NCI-H2029 (cell line): Measurements from ENCODE around the gene C4orf17.
"Not testable (repeated sequence)": the region's sequence is repeated elsewhere in the genome, so short reads cannot be mapped to it uniquely, and the experiment has no call there.

Experiments
- DNase-seq: peaks from one replicate; lab custom pipeline; 2025; lab: John Stamatoyannopoulos, UW

The C4orf17 gene

DNA sequence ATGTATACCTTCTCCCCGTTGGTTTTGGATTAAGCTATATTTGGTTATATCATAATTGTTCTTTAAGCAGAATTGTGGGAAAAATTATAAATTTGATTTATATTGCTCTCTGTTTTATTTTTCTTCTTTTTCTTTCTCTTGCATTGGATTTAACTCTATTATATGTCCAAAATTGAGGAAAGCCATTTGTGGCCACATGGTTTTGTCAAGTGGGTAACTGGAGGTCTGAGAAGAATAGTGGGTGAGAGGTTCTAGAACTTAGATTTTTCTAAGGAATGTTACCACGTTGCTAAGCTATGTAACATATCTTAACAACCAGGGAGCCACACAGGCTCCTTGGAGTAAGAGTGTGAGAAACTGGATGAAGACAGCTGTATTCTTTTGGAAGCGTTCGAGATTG is at the start of gene C4orf17:
Gene C4orf17, plus strand, starts transcription at position 301 of the 400 bp plus-strand sequence. CDS start 2,061 bp downstream, outside the sequence.
- DNase-seq: no peak

GRCh38 chr4:99461623-99462401 is 49.0 kb upstream of the C4orf17 start:
- no peak for DNase-seq

- DNase-seq: no peak
Observed at GRCh38 chr4:99462875-99463464, 47.9 kb upstream of the C4orf17 start.

DNA sequence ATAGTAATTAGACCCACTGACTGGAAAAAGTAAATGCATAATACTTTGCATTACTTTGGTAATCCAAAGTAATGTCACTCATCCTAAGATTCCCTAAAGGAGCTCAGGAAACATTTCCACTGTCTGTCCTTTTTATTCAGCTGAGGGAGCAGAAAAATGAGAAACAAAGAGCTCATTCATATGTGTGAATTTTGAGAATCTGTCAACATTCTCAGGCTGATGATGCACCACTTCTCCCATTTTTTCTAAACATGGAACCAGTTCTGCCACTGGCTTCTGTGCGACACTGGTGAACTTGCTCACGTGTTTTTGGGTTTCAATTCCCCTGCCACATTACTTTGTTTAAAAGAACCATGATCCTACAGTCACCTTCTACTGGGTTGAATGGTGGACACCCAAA is 47.3 kb upstream of the C4orf17 start:
- DNase-seq: no peak

GRCh38 chr4:99467887-99468286 is 42.9 kb upstream of the C4orf17 start:
- DNase-seq: no peak

- DNase-seq: no peak
Observed at GRCh38 chr4:99468889-99469288, 41.9 kb upstream of the C4orf17 start.

DNA sequence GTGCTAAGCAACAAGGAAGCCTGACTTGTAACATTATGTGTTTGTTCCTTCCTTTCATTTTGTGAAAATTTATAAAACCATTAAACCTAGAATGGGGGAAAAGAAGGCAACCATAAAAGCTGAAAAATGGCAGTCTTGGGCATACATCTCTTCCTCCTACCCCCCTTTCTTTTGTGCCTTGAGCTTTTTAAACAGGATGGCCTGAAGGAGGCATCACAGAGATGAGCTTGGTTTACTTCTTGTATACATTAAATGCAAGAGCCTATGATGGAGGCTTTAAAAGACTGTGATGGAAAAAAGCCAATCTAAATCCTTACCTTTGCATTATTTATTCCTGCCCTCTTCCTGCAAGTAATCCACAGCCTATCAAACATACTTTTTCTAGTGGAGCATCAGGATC is 39.5 kb upstream of the C4orf17 start:
- no peak for DNase-seq

DNA sequence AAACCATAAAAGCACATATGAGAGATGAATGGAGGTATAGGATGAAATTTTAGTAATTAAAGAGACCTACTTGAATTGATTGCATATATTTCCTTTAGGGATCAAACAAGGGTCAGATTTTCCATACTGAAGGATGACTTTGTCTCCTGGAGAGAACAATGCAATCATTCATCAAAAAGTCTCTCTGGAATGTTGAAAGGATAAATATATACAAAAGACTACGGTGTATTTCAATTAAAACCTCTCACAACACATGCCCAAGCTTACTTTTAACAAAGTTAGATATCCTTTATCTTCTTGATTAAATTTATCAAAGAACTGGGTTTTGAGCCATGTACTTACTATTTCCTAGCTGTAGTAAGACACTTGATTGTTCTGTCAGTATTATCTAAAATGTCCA is 38.9 kb upstream of the C4orf17 start:
- DNase-seq: no peak

DNA sequence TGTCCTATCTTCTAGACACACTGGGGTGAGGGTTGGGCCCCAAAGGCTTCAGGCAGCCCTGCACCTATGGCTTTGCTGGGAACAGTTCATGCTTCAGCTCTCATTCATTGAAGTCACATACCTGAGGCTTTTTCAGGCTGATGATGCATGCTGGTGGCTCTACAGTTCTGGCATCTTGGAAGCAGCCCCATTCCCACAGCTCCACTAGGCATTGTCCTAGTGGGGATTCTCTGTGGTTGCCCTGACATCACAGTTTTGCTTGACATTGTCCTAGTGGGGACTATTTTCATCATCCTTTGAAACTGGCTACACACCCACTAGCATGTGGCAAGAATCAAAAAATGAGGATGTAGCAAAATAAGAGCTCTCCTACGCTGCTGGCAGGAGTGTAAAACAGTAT is 37.7 kb upstream of the C4orf17 start:
- no peak for DNase-seq

- no peak for DNase-seq
Observed at GRCh38 chr4:99483636-99484035, 27.2 kb upstream of the C4orf17 start.

DNA sequence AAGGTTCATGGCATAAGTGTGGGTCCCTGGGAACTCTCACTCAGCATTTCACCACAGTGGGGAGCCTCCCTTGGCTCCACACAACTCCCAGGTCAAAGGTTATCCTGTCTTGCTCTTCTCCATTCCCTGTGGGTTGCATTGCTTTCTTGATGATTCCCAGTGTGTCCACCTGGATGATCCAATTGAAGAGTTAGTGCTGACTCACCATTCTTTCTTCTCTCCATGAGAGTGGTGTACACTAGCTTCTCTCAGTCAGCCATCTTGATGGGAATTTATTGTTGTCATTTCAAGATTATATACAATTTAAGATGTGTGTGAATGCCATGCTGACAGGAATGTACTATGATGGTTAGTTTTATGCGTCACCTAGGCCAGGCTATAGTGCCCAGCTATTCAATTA is 25.6 kb upstream of the C4orf17 start:
- no peak for DNase-seq

DNA sequence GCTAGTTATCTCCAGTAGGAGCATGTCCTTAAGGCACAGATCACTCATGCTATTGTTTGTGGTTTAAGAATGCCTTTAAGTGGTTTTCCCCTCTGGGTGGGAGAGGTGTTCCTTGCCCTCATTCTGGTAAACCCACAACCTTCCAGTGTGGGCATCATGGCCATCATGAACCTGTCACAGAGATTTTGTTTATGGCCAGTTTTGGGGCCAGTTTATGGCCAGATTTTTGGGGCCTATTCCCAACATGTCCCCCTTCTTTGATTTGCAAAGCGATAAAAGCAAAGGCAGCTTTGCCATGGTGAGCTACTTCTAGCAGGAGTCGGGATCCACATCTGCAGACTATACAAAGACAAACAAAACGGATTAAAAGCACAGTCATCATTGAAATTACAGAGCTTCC is 24.2 kb upstream of the C4orf17 start:
- not testable (repeated sequence) for DNase-seq

DNA sequence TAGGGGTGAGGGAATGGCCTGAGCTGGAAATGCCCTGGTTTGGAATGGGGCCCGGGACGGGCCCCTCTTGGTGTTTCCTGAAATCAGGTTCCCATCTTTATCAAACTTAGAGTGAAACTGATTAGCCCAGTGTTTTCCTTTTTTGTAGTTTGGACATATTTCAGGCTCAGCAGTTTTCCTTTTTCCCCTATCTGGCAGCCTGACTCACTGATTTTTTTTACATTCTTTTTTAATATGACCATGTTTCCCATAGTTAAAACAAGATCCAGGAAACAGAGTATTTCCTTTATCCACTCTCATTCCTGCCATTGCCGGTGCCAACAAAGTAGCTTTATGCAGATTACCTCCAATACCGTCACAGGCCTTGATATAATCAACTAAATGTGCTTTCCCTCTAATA is 20.5 kb upstream of the C4orf17 start:
- DNase-seq: no peak

GRCh38 chr4:99504804-99505502 is 5.9 kb upstream of the C4orf17 start:
- DNase-seq: no peak

GRCh38 chr4:99506781-99507180 is 4.0 kb upstream of the C4orf17 start:
- no peak for DNase-seq

- DNase-seq: no peak
Observed at GRCh38 chr4:99507349-99507748, 3.5 kb upstream of the C4orf17 start.

- DNase-seq: no peak
Observed at GRCh38 chr4:99507762-99508161, 3.1 kb upstream of the C4orf17 start.

DNA sequence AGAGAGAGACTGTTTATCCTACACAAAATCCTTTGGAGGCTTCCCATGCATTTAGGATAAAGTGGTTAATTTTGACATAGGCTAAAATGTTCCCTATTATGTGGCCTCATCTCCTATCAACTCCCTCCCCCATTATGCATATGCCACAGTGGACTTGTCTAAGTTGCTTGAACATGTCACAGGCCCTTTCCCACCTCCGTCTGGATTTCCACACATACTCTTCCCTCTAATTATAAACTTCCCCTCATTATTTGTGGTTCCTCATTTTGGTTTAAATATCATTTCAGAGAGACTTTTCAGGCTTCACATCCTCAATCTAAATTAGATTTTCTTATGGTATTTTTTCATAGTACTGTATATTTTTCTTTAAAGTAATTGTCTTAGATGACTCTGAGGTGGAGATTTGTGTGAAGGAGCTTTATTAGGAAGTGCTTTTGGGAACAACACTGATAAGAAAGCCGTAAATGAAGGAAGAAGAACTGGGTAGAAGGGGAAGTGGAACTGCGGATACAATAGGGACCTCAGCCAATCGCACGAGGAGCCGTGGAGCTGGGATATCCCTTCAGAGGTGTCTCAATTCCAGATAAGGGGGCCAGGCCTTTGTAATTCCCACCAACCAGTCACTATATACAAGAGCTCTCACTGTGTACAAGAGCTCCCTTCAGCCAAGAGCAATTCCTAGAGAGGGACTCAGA is 7.9 kb downstream of the C4orf17 start:
- DNase-seq: no peak

DNA sequence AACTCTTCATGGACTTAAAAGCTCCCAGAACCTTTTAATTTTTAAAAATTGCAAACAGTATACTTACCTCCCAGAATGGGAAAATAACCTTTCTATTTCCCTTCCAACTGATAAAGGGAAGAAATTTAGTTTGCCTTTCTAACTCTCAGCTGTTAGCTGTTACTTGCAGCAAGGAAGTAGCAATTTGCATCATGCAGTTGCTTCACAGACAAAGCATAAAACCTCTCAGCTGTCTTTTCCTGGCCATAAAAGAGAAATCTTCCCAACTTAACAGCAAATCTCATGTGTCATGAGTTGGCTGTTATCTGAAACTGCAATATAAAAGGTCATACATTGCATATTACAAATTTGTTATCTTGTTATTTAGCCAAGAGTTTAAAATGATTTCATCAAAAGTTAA is 18.4 kb downstream of the C4orf17 start:
- DNase-seq: no peak

- no peak for DNase-seq
Observed at GRCh38 chr4:99529956-99530355, 19.1 kb downstream of the C4orf17 start.

DNA sequence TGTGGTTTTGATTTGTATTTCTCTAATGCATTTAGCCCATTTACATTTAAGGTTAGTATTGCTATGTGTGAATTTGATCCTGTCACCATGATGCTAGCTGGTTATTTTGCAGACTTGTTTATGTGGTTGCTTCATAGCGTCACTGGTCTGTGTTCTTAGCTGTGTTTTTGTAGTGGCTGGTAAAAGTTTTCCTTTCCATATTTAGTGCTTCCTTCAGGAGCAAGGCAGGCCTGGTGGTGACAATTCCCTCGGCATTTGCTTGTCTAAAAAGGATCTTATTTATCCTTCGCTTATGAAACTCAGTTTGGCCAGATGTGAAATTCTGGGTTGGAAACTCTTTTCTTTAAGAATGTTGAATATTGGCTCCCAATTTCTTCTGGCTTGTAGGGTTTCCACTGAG is 23.9 kb downstream of the C4orf17 start:
- not testable (repeated sequence) for DNase-seq

GRCh38 chr4:99536271-99536670 is 25.4 kb downstream of the C4orf17 start:
- no peak for DNase-seq

DNA sequence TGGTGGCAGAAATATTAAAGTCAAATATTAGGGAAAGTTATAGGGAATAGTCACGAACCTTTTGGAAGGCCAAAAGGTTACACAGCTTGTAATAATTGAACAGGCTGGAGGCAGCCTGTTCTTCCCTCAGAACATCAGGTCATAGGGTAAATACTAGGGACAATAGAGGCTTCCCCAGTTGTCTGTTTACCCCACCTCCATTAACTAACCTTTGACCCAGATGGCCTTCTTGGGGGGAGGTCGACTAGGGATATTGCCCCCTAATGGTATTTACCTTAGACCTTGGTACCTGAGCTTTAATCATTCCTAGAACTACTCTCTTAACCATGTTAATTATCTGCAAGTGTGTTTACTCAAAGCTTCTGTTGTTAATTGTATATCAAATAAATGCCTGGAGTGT is 26.0 kb downstream of the C4orf17 start:
- DNase-seq: no peak
